ENCODE measurements around the gene LDLRAD3.

The LDLRAD3 gene

GRCh38 chr11:36033936-36034335 is 90.1 kb downstream of the LDLRAD3 start:
- TF ChIP-seq, protein P1, sequence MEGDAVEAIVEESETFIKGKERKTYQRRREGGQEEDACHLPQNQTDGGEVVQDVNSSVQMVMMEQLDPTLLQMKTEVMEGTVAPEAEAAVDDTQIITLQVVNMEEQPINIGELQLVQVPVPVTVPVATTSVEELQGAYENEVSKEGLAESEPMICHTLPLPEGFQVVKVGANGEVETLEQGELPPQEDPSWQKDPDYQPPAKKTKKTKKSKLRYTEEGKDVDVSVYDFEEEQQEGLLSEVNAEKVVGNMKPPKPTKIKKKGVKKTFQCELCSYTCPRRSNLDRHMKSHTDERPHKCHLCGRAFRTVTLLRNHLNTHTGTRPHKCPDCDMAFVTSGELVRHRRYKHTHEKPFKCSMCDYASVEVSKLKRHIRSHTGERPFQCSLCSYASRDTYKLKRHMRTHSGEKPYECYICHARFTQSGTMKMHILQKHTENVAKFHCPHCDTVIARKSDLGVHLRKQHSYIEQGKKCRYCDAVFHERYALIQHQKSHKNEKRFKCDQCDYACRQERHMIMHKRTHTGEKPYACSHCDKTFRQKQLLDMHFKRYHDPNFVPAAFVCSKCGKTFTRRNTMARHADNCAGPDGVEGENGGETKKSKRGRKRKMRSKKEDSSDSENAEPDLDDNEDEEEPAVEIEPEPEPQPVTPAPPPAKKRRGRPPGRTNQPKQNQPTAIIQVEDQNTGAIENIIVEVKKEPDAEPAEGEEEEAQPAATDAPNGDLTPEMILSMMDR (IDR thresholded peaks at IDR 0.05; ENCODE audit: low read depth, low read length) = no peak

GRCh38 chr11:36034551-36035331 is 90.9 kb downstream of the LDLRAD3 start:
- TF ChIP-seq, protein P1 (IDR thresholded peaks at IDR 0.05; ENCODE audit: low read depth, low read length) = no peak
- H3K4me3 ChIP-seq (ENCODE audit: low read depth, low read length) = no peak overlapping the region

More at GRCh38 chr11:36033936-36034335, 90.1 kb downstream of the LDLRAD3 start:
- H3K4me3 ChIP-seq (ENCODE audit: low read depth, low read length) = no peak overlapping the region

DNA sequence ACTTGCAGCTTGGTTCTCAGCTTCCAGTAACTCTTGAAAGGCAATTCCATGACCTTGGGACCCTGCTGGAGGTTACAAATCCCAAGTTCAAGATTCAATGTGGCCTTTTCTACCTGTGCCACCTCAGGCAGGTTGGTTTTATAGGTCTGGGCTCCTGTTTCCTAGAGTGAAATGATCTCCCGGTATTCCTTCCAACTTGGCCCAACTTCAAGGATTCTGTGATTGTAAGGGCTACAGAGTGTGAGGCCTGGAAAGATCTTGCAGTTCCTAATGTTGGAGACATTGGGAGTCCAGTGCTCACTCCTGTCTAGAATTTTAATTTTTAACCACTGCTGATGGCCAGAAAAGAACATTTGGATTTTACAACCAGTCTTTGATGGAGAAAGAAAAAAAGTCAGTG is 91.6 kb downstream of the LDLRAD3 start:
- TF ChIP-seq, protein P1 (IDR thresholded peaks at IDR 0.05; ENCODE audit: low read depth, low read length) = no peak

GRCh38 chr11:36035999-36036398 is 92.1 kb downstream of the LDLRAD3 start:
- TF ChIP-seq, protein P1 (IDR thresholded peaks at IDR 0.05; ENCODE audit: low read depth, low read length) = no peak
- H3K4me3 ChIP-seq (ENCODE audit: low read depth, low read length) = no peak overlapping the region

More for the DNA sequence above, 91.6 kb downstream of the LDLRAD3 start:
- no peak overlapping the region for H3K4me3 ChIP-seq (ENCODE audit: low read depth, low read length)

DNA sequence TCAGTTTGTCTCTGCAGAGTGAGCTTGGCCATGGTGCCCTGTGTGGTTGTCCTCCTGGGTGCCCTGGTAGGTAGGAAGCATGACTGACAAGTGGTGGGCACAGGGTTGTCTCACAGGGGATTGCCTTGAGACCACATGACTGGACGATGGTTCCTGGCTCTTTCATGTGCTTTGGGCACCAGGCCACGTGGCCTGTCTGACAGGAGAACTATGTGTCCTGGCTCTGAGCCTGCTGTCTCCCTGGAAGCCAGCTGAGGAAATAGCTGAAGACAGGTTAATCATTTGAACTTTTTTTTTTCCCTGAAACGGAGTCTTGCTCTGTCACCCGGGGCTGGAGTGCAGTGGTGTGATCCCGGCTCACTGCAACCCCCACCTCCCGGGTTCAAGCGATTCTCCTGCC is 93.2 kb downstream of the LDLRAD3 start:
- no peak overlapping the region for H3K4me3 ChIP-seq (ENCODE audit: low read depth, low read length)
- TF ChIP-seq, protein P1 (IDR thresholded peaks at IDR 0.05; ENCODE audit: low read depth, low read length) = no peak

GRCh38 chr11:36038541-36038940 is 94.7 kb downstream of the LDLRAD3 start:
- H3K4me3 ChIP-seq (ENCODE audit: low read depth, low read length) = no peak overlapping the region
- TF ChIP-seq, protein P1 (IDR thresholded peaks at IDR 0.05; ENCODE audit: low read depth, low read length) = no peak

- TF ChIP-seq, protein P1 (IDR thresholded peaks at IDR 0.05; ENCODE audit: low read depth, low read length) = no peak
- H3K4me3 ChIP-seq (ENCODE audit: low read depth, low read length) = no peak overlapping the region
Observed at GRCh38 chr11:36039471-36039870, 95.6 kb downstream of the LDLRAD3 start.

Data from WI38 (cell line).